Loucy (cell line): ENCODE results near the gene GAREM2.

Experiments
- EZH2phosphoT487 ChIP-seq: fragments of 200-600 bp; IDR thresholded peaks from 2 replicates; pipeline ENCODE4 v1.6.1; 2018; ENCODE audit warnings: antibody characterized with exemption, mild to moderate bottlenecking, moderate library complexity, borderline replicate concordance
- TF ChIP-seq, protein P1 (sequence below): fragments of 200-600 bp; sonication (generic); conservative IDR thresholded peaks from 2 replicates; pipeline ENCODE4 v1.5.1; 2014; ENCODE audit warnings: mild to moderate bottlenecking, antibody characterized with exemption, low read length

DNA sequence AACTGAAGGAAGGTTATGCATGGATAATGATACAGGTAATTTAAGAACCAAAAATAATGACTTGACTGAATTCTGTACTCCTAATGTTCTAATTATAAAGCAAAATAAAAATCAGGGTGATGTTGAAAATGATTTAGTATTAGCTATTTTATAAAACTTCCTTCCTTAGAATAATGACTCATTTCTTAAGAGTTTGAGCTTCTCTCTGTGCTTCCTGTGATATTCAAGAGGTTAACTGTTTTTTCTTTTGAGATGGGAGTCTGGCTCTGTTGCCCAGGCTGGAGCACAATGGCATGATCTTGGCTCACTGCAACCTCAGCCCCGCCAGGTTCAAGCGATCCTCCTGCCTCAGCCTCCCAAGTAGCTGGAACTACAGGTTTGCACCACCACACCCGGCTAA lies 56.7 kb downstream of the GAREM2 start:
- TF ChIP-seq, protein P1, sequence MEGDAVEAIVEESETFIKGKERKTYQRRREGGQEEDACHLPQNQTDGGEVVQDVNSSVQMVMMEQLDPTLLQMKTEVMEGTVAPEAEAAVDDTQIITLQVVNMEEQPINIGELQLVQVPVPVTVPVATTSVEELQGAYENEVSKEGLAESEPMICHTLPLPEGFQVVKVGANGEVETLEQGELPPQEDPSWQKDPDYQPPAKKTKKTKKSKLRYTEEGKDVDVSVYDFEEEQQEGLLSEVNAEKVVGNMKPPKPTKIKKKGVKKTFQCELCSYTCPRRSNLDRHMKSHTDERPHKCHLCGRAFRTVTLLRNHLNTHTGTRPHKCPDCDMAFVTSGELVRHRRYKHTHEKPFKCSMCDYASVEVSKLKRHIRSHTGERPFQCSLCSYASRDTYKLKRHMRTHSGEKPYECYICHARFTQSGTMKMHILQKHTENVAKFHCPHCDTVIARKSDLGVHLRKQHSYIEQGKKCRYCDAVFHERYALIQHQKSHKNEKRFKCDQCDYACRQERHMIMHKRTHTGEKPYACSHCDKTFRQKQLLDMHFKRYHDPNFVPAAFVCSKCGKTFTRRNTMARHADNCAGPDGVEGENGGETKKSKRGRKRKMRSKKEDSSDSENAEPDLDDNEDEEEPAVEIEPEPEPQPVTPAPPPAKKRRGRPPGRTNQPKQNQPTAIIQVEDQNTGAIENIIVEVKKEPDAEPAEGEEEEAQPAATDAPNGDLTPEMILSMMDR = no peak
- TF ChIP-seq EZH2phosphoT487 = no peak
